Activated CD4-positive, alpha-beta T cell treated with anti-CD3 and anti-CD28 coated beads, Interleukin-2, Interleukin-6, amounts not matched to agents 100 ng/mL and 50 ng/mL, durations not matched to agents 16 hours and 8 hours (primary cell): ENCODE data around the gene DVL1.

Experiments used
- DNase-seq: peaks from one replicate; pipeline ENCODE4 v3.0.0-alpha.2; 2020

Gene DVL1

DNA sequence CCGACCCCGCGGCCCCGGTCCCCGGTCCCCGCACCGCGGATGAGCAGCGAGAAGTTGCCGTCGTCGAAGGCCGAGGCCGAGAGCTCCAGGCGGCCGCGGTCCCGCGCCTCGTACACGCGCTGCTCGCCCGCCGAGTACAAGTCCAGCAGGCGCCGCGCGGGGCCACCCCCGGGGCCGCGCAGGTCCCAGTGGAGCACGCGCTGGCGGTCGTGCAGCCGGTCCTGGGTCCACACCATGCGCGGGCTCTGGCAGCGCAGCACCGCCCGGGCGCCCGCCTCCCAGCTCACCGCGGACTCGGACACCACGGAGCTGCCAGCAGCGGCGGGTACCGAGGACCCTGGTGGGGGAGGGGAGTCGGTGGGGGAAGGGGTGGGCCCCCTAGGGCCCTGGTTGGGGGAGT is 6.2 kb upstream of the DVL1 start:
- no peak for DNase-seq

DNA sequence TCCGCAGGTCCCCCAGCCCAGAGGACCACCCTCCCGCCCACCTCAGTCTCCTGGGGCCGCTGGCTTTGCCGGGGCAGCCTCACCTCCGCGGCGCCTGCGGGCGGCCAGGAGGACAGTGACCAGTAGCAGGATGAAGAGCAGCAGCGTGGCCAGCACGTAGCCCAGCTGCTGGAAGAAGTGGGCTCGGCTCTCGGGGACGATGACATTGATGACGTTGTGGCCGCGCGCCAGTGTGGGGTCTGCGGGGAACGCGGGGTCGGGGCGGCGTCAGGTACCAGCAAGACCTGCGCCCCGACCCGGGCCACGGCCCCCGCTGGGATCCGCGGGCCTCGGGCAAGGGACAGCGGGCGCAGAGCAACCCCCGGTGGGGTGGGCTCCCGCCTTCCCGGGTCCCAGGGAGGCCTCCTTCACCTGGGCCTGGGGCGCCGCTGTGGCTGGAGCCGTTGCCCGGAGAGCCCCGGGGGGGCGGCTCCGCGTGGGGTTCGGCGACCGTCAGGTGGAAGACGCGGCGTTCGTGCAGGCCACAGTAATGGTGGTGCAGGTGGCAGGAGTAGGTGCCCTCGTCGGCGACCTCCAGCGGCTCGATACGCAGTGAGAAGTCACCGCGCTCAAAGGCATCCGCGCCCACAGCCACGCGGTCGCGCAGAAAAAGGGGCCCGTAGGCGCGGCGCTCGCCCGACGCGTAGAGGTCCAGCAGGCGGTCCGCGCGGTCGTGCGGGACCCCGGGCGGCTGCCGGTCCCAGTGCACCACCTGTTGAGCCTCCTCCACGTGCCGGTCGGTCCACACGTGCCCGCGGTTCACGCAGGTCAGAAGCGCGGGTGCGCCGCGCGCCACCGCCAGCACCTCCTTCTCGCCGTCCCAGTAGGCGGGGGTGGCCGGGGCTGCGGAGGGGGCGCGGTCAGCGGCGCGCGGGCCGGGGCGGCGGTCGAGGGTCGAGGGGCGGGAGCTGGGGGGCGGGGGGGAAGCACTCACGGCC is 5.3 kb upstream of the DVL1 start:
- DNase-seq = no peak

DNA sequence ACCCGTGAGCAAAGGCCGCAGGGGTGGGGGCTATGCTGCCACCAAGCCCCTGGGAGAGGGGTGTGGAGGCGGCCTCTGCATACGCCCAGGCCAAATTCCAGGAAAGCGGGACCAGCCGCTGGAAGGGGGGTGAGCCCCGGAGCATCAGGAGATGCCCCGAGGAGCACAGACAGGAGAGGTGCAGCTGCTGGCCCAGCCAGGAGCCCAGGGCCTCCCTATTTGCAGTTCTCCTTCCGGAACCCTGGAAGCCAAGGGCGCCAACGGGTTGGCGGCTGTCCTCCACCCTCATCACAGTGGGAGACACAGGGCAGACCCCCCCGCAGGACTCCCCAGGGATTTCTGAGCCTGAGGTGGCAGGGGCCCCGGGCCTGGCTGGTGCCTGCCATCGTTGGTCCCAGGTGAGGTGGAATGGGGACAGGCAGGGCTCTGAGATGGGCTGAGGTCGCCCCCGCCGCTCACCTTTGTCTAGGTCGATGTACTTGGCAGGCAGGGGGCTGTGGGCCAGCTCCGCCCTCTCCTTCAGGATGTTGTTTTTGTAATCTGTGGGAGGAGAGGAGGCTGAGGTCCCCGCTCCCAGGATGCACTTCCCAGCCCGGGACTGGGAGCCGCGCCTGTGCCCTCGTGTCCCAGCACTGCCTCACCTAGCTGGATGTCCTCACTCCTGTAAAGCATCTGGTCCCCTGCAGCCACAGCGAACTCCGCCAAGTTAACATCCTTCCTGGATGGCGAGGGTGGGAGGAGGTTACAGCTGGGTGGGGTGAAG is 4.4 kb upstream of the DVL1 start:
- DNase-seq = no peak

DNA sequence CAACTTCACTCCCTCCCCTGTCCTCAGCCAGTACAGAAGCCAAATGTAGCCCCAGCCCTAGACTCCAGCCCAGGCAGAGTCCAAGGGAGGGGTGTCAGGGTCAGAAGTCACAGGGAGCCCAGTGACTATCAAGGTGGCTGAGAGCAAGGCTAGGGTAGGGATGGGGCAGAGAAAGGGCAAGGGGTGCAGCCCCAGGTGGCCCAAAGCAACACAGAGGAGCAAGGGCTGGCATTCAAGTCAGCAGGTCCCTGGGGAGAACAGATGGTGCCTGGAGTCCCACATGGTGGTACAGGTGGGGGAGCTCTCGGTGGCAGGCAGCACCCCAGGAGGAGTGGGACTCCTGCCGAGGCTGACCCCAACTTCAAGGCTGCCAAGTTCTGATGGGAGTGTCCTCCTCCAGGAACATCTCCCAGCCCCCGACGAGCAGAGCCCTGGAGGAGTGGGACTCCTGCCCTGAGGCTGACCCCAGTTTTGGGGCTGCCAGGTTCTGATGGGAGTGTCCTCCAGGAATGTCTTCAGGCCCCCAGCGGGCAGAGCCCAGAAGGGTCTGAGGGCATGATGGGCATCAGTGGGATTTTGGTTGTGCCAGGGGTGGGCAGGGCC is 3.7 kb upstream of the DVL1 start:
- no peak for DNase-seq

DNA sequence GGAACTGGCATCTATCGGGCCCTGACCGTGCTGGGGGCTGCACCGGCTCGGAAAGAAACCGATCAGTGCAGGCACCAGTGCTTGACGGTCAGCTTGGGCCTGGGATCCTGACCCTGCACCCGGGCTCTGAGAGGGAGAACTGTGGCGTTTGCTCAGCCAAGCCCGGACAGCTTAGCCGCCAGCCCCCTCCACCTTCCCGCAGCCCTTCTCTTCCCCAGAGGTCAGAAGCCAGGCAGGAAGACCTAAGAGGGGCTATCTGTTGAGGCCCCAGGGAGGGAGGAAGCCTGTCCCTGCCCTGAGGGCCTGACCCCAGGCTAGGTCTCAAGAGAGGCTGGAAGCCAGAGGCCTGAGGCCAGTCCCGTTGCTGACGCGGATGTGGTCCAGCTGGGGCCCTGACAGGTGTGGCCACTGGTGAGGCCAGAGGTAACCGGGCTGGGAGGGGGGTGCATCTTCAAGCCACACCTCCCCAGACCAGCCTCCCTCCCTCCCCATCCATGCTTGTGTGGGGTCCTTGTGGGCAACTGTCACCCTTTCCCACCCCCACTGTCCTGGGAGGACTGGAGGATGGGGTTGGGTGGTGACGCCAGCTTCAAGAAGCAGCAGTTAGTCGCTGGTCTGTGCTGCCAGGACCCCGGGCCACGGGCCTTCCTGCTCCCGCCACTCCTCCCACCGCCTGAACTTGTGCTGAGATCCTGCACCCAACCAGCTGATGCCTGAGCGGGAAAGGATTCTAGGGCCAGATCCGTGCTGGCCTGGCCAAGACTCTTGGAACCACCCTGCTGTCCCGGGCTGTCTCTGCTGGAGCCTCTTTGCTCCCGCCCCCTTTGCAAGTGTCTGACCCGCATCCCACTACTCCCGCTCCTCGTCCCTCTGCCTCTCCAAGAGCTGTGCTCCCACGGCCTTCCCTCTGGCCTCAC is 2.6 kb upstream of the DVL1 start:
- no peak for DNase-seq

DNA sequence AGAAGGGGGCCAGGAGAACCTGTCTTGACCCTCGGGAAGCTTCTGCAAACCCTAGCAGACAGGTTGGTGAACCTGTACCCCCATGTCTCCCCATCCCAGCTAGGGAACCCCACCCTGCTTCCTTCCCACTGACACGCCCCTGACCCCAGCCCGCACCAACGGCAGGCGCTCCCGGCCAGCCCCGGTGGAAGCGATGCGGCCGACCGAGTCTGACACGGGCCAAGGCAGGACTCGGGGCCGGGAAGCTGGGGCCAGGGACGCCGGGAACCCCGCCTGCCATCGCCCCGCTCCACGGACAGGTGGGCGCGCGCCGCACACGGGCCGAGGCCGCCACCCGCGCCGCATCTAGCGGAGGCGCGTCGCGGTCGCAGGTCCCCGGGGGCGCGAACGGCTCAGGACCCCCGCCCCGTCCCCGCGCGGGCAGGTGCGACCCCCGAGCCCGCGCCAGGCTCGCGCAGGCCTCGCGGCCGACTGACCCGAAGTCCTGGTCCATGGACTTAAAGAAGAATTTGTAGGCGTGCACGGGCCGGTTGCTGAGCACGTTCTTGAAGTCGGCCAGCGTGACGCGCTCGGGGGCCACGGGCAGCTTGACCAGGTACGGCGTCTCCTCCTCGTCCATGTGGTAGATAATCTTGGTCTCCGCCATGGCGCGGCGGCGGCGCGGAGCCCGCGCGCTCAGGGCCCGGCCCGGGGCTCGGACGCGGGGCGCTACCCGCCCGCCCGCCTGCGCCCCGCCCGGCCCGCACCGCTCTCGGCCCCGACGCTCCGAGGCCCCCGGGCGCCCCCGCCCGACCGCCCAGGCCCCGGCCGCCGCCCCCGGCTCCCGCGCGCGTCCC is 580 bp downstream of the DVL1 start:
- DNase-seq = no peak

DNA sequence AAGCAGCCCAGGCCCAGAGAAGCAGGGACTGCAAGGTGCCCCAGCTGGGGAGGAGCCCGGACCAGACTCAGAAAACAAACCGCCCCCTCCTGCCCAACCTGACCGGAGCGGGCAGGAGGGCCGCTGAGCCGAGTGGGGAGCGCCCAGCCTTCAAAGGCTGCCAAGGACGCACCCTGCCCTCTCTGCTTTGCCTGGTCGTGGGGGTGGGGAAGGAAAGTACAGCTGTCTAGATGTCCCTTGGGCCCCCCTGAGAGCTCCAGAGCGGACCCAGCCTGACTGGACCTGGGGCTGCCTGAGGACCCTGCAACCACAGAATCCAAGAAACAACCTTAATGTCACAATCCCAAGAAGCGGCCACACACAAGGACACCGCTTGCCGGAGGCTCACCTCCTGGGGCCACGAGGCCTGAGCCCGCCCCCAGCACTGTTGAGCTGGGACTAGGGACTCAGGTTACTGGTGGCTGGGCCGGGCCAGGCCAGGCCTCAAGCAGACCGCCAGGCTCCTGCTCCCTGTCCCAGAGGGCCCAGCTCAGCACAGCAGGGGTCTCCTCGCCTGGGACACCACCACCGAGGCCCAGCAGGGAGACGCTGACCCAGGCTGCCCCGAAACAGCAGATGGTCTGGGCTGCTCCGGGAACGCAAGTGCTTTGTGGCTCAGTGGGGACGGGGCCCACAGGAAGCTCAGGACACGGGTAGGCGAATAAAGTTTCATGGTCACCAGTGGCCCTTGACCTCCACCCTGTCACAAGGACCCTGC is 1.4 kb downstream of the DVL1 start:
- DNase-seq = no peak

DNA sequence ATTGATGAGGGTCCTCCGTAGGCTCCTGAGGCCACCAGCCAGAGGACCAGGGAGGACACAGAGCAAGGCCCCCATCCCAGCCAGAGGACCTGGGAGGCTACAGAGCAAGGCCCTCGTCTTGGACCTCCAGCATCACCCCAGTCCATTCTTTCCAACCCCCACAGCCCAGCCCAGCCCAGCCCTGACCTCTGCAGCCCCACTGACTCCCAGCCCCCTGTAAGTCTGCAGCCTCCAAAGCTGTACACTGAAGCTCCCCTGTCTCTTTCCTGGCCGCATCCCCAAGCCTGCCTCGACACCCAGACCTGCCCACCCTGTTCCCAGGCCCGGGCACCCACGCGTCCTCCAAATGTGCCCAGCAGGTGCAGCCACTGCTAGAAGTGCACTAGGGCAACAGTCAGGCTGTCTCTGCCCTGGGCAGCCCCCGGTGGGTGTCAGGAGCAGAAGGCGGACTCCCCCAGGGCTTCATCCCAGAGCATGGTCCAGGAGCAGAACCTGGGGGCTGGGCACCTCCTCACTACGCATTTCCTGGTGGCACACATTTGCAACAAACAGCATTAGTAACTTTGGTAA is 2.1 kb downstream of the DVL1 start:
- DNase-seq = no peak

DNA sequence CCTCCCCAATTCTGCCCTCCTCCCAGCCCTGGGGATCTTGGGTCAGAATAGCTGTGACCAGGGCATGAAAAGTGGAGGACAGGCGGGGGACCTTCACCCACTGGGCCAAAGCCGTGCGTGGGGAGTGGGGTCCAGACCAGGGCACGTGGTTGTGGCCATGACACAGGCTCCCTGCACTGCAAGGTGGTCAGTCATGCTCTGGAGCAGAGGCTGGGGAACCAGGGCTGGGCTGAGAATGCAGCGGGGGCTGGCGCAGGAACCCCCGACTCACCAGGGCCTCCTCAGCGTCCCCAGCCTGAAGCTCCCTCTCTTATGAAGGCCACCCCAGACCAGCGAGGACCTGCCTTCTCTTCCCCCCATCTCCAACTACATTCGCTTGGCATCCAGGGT is 2.7 kb downstream of the DVL1 start:
- DNase-seq = no peak

DNA sequence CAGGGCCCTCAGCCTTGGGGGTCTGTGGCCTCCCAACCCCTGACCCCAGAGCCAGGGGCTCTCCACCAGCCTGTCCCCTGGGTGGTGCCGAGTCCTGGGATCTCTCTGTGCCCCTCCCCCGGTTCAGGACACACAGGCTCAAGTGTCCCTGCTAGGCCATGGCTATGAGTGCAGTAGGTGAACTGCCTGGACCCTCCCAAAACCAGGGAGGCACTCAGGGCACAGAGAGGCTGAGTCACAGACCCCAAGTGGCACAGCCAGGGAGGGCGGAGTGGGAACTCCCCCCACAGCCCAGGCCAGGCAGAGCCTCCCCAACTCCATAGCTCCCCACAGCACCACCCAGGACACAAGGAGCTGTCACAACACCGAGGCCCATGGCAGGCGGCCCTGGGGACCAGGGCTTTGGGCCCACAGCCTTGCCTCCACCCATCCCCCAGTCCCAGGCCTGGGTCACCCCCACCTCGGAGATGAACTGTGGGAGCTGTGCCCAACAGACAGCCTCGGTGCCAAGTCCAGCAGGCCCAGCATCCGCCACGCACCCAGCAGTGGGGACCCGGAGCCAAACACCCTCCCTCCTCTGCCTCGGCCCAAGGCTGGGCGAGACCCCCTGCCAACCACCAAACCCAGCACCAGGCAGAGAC is 3.2 kb downstream of the DVL1 start:
- DNase-seq = no peak

DNA sequence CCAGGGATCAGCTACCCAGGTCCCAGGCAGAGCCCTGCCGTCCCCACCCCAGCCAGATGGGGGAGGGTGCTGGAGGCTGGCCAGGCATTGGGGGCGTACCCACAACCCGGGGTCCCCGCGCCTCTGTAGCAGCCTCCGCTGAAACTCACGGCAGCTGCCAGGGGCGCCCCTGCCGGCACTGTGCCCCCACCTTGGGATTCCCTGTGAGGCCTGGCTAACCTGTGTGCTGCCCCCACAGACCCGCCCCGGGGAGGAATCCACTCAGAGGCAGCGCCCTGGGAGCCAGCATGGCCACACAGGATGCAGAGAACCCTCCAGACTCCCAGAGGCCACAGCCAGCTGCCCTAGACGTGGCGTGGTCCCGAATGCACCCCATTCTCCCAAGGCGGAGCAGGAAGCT is 3.8 kb downstream of the DVL1 start:
- DNase-seq = no peak

DNA sequence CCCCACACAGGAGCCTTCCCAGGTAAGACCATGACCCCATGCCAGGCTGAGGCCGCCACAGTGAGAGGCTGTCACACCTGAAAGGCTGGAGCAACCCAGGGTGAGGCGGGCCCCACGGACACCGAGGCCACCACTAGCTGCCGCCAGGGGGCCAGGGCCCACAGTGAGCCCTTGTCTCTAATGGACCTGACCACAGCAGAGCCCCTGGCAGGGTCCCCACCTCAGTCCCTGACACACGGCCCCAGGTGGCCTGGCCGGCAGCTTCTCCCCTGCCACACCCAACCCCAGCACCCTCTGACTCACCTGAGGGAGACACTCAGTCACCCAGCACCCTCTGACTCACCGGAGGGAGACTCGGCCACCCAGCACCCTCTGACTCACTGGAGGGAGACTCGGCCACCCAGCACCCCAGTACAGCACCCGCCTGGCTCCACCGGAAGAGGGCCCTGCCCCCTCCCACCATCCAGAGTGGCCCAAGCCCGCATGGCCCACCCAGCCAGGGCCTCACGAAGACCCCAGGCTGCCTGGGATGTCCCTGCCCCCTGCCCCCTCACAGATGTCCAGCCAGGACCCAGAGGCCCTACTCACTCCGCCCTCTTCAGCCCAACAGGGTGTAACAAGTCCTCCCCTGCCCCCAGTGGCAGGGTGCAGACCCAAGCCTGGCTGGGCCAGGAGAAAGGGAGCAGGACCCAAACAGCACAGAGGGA is 4.4 kb downstream of the DVL1 start:
- DNase-seq = peak; percentile 69

DNA sequence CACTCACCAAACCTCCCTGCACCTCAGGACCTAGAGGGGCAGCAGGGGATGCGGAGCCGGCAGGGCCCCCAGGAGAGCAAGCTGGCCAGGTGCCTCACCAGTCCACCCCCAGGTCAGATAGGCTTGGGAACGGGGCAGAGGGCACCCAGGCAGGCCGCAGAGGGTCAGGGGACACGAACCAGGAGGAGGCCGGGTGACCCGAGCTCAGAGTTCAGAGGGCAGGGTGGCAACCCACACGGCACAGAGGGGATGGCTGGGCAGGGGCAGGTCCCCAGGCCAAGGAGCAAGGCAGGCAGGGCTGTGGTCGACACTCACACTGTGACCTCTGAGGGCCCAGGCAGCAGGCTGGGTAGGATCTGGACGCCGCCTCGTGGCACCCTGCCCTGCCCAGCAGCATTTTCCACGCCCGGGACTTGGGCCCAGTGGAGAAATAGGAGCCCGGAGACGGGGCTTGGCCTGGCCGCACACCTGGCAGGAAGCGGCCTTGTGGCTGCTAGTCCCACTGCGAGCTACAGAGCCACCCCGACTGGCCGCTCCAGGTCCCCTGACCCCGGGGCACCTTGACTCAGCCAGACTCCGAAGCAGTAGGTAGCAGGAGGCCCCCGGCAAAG is 5.3 kb downstream of the DVL1 start:
- DNase-seq = no peak

DNA sequence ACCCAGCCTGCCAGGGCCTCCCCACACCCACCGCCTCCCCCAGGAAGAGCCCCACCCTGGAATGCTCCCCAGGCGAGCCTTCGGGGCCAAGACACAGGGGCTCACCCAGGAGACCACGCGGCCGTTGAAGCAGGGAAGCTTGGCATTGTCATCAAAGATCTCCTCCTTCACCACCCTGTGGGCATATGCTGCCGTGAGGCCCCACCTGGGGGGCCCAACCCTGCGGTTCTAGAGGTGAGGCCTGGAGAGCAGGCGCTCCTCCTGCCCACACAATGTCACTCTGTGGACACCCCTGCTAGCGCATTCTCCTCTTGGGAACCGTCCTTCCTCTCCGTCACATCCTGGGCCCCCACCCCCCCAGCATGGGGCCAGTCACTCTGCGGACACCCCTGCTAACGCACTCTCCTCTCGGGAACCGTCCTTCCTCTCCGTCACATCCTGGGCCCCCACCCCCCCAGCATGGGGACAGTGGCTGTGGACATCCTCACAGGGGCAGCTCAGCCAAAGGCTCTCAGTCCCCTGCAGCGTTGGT is 6.6 kb downstream of the DVL1 start:
- DNase-seq = no peak

DNA sequence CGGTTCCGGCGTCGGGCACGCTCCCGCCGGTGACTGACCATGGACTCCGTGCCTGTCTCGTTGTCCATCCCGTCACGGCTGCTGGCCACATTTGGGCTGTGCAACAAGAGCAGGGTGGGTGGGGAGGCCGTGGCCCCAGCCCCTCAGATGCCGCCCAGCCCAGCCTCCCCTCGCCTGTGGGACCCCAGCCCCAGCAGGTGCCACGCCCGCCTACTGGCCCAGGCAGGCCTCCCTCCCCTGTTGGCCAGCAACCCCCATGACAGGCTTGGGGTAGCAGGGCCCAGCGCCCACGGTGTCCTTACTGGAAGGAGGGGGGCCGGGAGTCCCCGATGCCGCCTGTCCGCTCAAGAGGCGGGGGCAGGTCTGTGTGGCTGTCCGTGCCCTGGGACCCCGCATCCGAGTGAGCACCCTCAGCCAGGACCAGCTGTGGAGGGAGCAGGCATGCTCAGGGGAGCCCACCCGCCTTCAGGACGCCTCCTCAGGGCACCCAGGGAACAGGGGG is 7.1 kb downstream of the DVL1 start:
- DNase-seq = no peak

DNA sequence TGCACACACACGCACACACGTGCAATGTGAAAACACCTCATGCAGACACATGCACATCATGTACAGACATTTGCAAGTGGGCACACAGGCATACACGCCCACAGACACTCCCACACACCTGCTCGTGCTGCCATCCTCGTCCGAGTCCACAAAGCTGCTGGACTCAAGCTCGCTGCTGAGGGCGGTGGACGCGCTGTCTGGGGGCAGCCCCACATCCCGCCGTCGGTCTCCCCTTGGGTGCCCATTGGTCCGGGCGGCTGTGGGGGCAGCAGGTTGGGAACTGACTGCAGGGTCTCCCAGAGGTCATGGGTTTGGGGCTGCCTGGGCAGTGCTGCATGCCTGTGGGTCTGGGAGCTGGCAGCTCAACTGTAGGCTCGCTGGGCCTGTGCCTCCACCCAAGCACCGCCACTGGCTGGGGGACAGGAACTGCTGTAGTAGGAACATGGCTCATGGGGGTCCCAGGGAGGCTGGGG is 7.6 kb downstream of the DVL1 start:
- no peak for DNase-seq

DNA sequence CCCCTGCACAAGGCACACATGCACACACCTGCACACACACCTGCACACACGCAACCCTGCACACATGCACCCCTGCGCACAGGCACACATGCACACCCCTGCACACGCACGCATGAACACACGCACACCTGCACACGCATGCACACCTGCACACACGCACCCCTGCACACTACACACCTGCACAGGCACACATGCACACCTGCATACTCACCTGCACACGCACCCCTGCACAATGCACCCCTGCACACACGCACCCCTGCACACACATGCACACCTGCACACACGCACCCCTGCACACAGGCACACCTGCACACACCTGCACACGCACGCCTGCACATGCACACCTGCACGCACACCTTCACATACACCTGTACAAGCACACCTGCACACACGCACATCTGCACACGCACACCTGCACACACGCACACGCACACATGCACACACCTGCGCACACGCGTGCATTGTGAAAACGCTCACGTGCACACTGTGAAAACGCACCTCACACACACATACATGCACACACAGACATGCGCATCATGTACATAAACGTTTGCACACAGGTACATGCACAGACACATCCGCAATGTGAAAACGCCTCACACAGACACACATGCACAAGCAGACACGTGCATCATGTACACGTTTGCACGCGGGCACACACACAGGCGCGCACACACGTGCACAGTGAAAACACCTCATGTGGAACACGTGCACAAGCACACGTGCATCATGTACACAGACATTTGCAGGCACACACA is 8.2 kb downstream of the DVL1 start:
- no peak for DNase-seq
